Effector memory CD8-positive, alpha-beta T cell (primary cell): ENCODE results near the gene CDC42BPA.
A peak's percentile ranks its signal among the peaks of the same experiment; 100 is the strongest.

Source experiments
- ATAC-seq: fragments of 150-1000 bp; cut with Tn5 transposase; replicated peaks from 2 replicates; pipeline ENCODE4 v1.10.0; 2021; ENCODE audit warnings: mild to moderate bottlenecking, moderate library complexity
- DNase-seq, 3 experiments: peaks; one replicate each; pipeline ENCODE4 v3.0.0; 2021
- H3K27ac Mint-ChIP-seq, 2 donors: one replicate each; pipeline ENCODE4 v1.8.0; 2022; ENCODE audit warnings: mild to moderate bottlenecking in 2 of 2, mixed read lengths in 2 of 2, moderate library complexity in 2 of 2
- H3K27me3 Mint-ChIP-seq, 2 donors: one replicate each; pipeline ENCODE4 v1.8.0; 2022; ENCODE audit warnings: mixed read lengths in 2 of 2
- H3K36me3 Mint-ChIP-seq: one replicate; pipeline ENCODE4 v1.8.0; 2022; ENCODE audit warnings: mild to moderate bottlenecking, moderate library complexity, mixed read lengths; ENCODE audit not compliant: insufficient read depth
- H3K4me1 Mint-ChIP-seq, 2 donors: one replicate each; pipeline ENCODE4 v1.8.0; 2022; ENCODE audit warnings: low read depth in 2 of 2, mixed read lengths in 2 of 2
- H3K4me3 Mint-ChIP-seq, 2 donors: one replicate each; pipeline ENCODE4 v1.8.0; 2022; ENCODE audit warnings: mild to moderate bottlenecking in 2 of 2, mixed read lengths in 2 of 2, moderate library complexity in 2 of 2
- H3K9me3 Mint-ChIP-seq, 2 donors: one replicate each; pipeline ENCODE4 v1.8.0; 2022; ENCODE audit warnings: mixed read lengths in 2 of 2

The CDC42BPA gene

GRCh38 chr1:227323171-227323966 is 5.1 kb upstream of the CDC42BPA start:
- H3K27me3 Mint-ChIP-seq = peaks cover 51 to 55% of the 10 kb centered on the region in 2 donors

GRCh38 chr1:227322376-227322775 is 4.1 kb upstream of the CDC42BPA start:
- no peaks in the 10 kb centered on the region for H3K36me3 Mint-ChIP-seq
- no peaks in the 10 kb centered on the region for H3K9me3 Mint-ChIP-seq
- ATAC-seq (no peak), DNase-seq (no peak)
- H3K27ac Mint-ChIP-seq = no peak overlapping the region
- H3K4me1 Mint-ChIP-seq = peaks cover 0 to 4% of the 10 kb centered on the region in 2 donors
- peaks cover 55 to 59% of the 10 kb centered on the region in 2 donors for H3K27me3 Mint-ChIP-seq
- no peak overlapping the region for H3K4me3 Mint-ChIP-seq

More at GRCh38 chr1:227323171-227323966, 5.1 kb upstream of the CDC42BPA start:
- ATAC-seq (no peak), DNase-seq (no peak)
- Mint-ChIP-seq H3K4me3 (no peak overlapping the region), H3K4me1 (peaks cover 0 to 2% of the 10 kb centered on the region in 2 donors), H3K36me3 (no peaks in the 10 kb centered on the region), H3K27ac (no peak overlapping the region), H3K9me3 (no peaks in the 10 kb centered on the region)

GRCh38 chr1:227321035-227321434 is 2.7 kb upstream of the CDC42BPA start:
- Mint-ChIP-seq H3K4me1 (peaks cover 0 to 4% of the 10 kb centered on the region in 2 donors), H3K4me3 (no peak overlapping the region), H3K27me3 (peaks cover 68 to 73% of the 10 kb centered on the region in 2 donors), H3K36me3 (no peaks in the 10 kb centered on the region), H3K9me3 (no peaks in the 10 kb centered on the region), H3K27ac (no peak overlapping the region)
- DNase-seq (no peak), ATAC-seq (no peak)

GRCh38 chr1:227320476-227320875 is 2.2 kb upstream of the CDC42BPA start:
- DNase-seq (no peak), ATAC-seq (no peak)
- Mint-ChIP-seq H3K4me1 (peaks cover 0 to 4% of the 10 kb centered on the region in 2 donors), H3K27ac (no peak overlapping the region), H3K27me3 (peaks cover 73 to 78% of the 10 kb centered on the region in 2 donors), H3K9me3 (no peaks in the 10 kb centered on the region), H3K36me3 (no peaks in the 10 kb centered on the region), H3K4me3 (no peak overlapping the region)

GRCh38 chr1:227318853-227319607 is 738 bp upstream of the CDC42BPA start:
- Mint-ChIP-seq H3K36me3 (no peaks in the 10 kb centered on the region), H3K4me1 (peaks cover 0 to 4% of the 10 kb centered on the region in 2 donors), H3K4me3 (peak overlapping the region; percentile 64 to 75), H3K27me3 (peaks cover 74 to 82% of the 10 kb centered on the region in 2 donors), H3K27ac (no peak overlapping the region), H3K9me3 (no peaks in the 10 kb centered on the region)
- ATAC-seq (peak; percentile 33), DNase-seq (peak in 1 of 3 experiments; percentile 1)

GRCh38 chr1:227317523-227318015 is 723 bp downstream of the CDC42BPA start:
- H3K4me3 Mint-ChIP-seq = peak overlapping the region; percentile 55 to 70
- H3K9me3 Mint-ChIP-seq = no peaks in the 10 kb centered on the region
- H3K27me3 Mint-ChIP-seq = peaks cover 75 to 79% of the 10 kb centered on the region in 2 donors
- H3K36me3 Mint-ChIP-seq = no peaks in the 10 kb centered on the region
- peaks cover 0 to 4% of the 10 kb centered on the region in 2 donors for H3K4me1 Mint-ChIP-seq
- DNase-seq (no peak), ATAC-seq (no peak)
- no peak overlapping the region for H3K27ac Mint-ChIP-seq

GRCh38 chr1:227317011-227317451 is 1.3 kb downstream of the CDC42BPA start:
- no peak overlapping the region for H3K27ac Mint-ChIP-seq
- peak overlapping the region; percentile 55 to 70 for H3K4me3 Mint-ChIP-seq
- H3K9me3 Mint-ChIP-seq = no peaks in the 10 kb centered on the region
- H3K27me3 Mint-ChIP-seq = peaks cover 71 to 78% of the 10 kb centered on the region in 2 donors
- no peaks in the 10 kb centered on the region for H3K36me3 Mint-ChIP-seq
- peaks cover 0 to 4% of the 10 kb centered on the region in 2 donors for H3K4me1 Mint-ChIP-seq
- ATAC-seq (no peak), DNase-seq (no peak)

GRCh38 chr1:227316456-227316855 is 1.8 kb downstream of the CDC42BPA start:
- H3K27ac Mint-ChIP-seq = no peak overlapping the region
- peaks cover 71 to 78% of the 10 kb centered on the region in 2 donors for H3K27me3 Mint-ChIP-seq
- no peaks in the 10 kb centered on the region for H3K9me3 Mint-ChIP-seq
- peaks cover 0 to 4% of the 10 kb centered on the region in 2 donors for H3K4me1 Mint-ChIP-seq
- no peak for DNase-seq
- ATAC-seq = no peak
- H3K4me3 Mint-ChIP-seq = no peak overlapping the region
- H3K36me3 Mint-ChIP-seq = no peaks in the 10 kb centered on the region

GRCh38 chr1:227315629-227316346 is 2.5 kb downstream of the CDC42BPA start:
- Mint-ChIP-seq H3K27me3 (peaks cover 67 to 76% of the 10 kb centered on the region in 2 donors), H3K27ac (no peak overlapping the region), H3K4me1 (peaks cover 0 to 4% of the 10 kb centered on the region in 2 donors), H3K4me3 (no peak overlapping the region), H3K36me3 (no peaks in the 10 kb centered on the region), H3K9me3 (no peaks in the 10 kb centered on the region)
- no peak for ATAC-seq
- DNase-seq = no peak

GRCh38 chr1:227314014-227314848 is 4.1 kb downstream of the CDC42BPA start:
- no peak for DNase-seq
- peaks cover 67 to 79% of the 10 kb centered on the region in 2 donors for H3K27me3 Mint-ChIP-seq
- no peak overlapping the region for H3K27ac Mint-ChIP-seq
- no peak overlapping the region for H3K4me3 Mint-ChIP-seq
- peaks cover 0 to 4% of the 10 kb centered on the region in 2 donors for H3K4me1 Mint-ChIP-seq
- H3K36me3 Mint-ChIP-seq = no peaks in the 10 kb centered on the region
- ATAC-seq = no peak
- no peaks in the 10 kb centered on the region for H3K9me3 Mint-ChIP-seq

GRCh38 chr1:227312361-227313025 is 5.8 kb downstream of the CDC42BPA start:
- peaks cover 0 to 1% of the 10 kb centered on the region in 2 donors for H3K4me1 Mint-ChIP-seq
- peaks cover 69 to 79% of the 10 kb centered on the region in 2 donors for H3K27me3 Mint-ChIP-seq
- no peak for DNase-seq

GRCh38 chr1:227311389-227312001 is 6.8 kb downstream of the CDC42BPA start:
- Mint-ChIP-seq H3K36me3 (no peaks in the 10 kb centered on the region), H3K4me1 (no peaks in the 10 kb centered on the region), H3K27me3 (peaks cover 68 to 69% of the 10 kb centered on the region in 2 donors), H3K27ac (no peak overlapping the region), H3K4me3 (no peak overlapping the region), H3K9me3 (no peaks in the 10 kb centered on the region)
- ATAC-seq = no peak
- DNase-seq = no peak

More at GRCh38 chr1:227312361-227313025, 5.8 kb downstream of the CDC42BPA start:
- no peak for ATAC-seq
- Mint-ChIP-seq H3K4me3 (no peak overlapping the region), H3K9me3 (no peaks in the 10 kb centered on the region), H3K27ac (no peak overlapping the region), H3K36me3 (no peaks in the 10 kb centered on the region)
